Upper lobe of left lung (tissue), 6 donors: ENCODE measurements around the gene TRAF3. TPM values are rescaled to one million over a fixed set of nuclear protein-coding genes. Genes with fewer than 3 reads are reported as not detected.
A peak's percentile ranks its signal among the peaks of the same experiment; 100 is the strongest.

Experiments
- ATAC-seq, 2 donors: fragments of 200-7000 bp; cut with Tn5 transposase; one replicate each; pipeline ENCODE4 v1.9.1; 2022; ENCODE audit warnings: mild to moderate bottlenecking in 2 of 2, moderate library complexity in 2 of 2; ENCODE audit not compliant: low FRiP score in 2 of 2
- DNase-seq, 2 donors: peaks; one replicate each; pipeline ENCODE4 v3.0.0-alpha.2; 2019 to 2020
- H3K27ac ChIP-seq, 4 donors: fragments of 200-600 bp; sonication (generic); one replicate each; pipeline ENCODE4 v1.5.1; 2016 to 2019
- H3K27me3 ChIP-seq, 4 donors: fragments of 200-600 bp; sonication (generic); one replicate each; pipeline ENCODE4 v1.5.1; 2017 to 2019
- H3K36me3 ChIP-seq, 4 donors: fragments of 200-600 bp; sonication (generic); one replicate each; pipeline ENCODE4 v1.5.1; 2016 to 2019
- H3K4me1 ChIP-seq, 4 donors: fragments of 200-600 bp; sonication (generic); one replicate each; pipeline ENCODE4 v1.5.1; 2018 to 2019
- H3K4me3 ChIP-seq, 4 donors: fragments of 200-600 bp; sonication (generic); one replicate each; pipeline ENCODE4 v1.5.1; 2017 to 2019; ENCODE audit warnings: mild to moderate bottlenecking in 2 of 4, moderate library complexity in 1 of 4
- H3K9me3 ChIP-seq, 4 donors: fragments of 200-600 bp; sonication (generic); one replicate each; pipeline ENCODE4 v1.5.1; 2018 to 2019
- CTCF ChIP-seq, 6 experiments: fragments of 450-650 bp in 4 of 6; fragments of 200-600 bp in 2 of 6; sonication (generic) in 2 of 6; IDR thresholded peaks; one replicate each; pipeline ENCODE4 v1.5.1; 2016 to 2019; ENCODE audit warnings: antibody characterized with exemption in 6 of 6
- EP300 ChIP-seq, 4 donors: sonication (generic); formaldehyde crosslinking; IDR thresholded peaks; one replicate each; pipeline ENCODE4 v1.5.1; 2017; ENCODE audit warnings: antibody characterized with exemption in 4 of 4, control low read depth in 2 of 4
- POLR2A ChIP-seq, 4 donors: fragments of 450-650 bp; IDR thresholded peaks; one replicate each; pipeline ENCODE4 v1.5.1; 2016 to 2017; ENCODE audit warnings: antibody characterized with exemption in 4 of 4, mild to moderate bottlenecking in 2 of 4
- POLR2AphosphoS5 ChIP-seq, 2 donors: sonication (generic); formaldehyde crosslinking; IDR thresholded peaks; one replicate each; pipeline ENCODE4 v1.5.1; 2017; ENCODE audit warnings: antibody characterized with exemption in 2 of 2
- WGBS, 2 donors: methylation state at CpG; one replicate each; pipeline ENCODE4 v1.1.5; 2017 to 2018; 5-methylcytosine and 5-hydroxymethylcytosine counted together
- total RNA-seq, 6 donors: library from RNA; depleted of rRNA in 4 of 6; stranded (reverse); fragments of >200 nt in 4 of 6; gene quantifications; one replicate each; pipeline versions ENCODE4 v1.1.0 to v1.2.1, GENCODE V29; 2016 to 2021
- donor health status: DM: no; HTN: no; CAD: no; lungs with moderate emphysema.
- donor health status: DM: no; HTN: yes; CAD: no; lungs with severe emphysema.

TRAF3 gene
- total RNA-seq, 6 donors from 2014 or later, result 14.7 to 45.4 (median 22.1) TPM

GRCh38 chr14:102902523-102903247, 125.4 kb downstream of the TRAF3 start:
- DNase-seq (no peak), ATAC-seq (no peak)
- Histone ChIP-seq H3K36me3 (peaks cover 4 to 53% (median 33%) of the 10 kb centered on the region in 4 donors), H3K4me1 (peaks cover 0 to 16% (median 11%) of the 10 kb centered on the region in 4 donors), H3K27ac (no peak overlapping the region), H3K4me3 (no peak overlapping the region), H3K27me3 (no peaks in the 10 kb centered on the region), H3K9me3 (no peaks in the 10 kb centered on the region)
- WGBS, 2 donors, result 91 to 92% methylated on average over 12 of the region's 12 CpGs
- no peak for TF ChIP-seq POLR2A (IDR thresholded peaks at IDR 0.05)
- no peak for TF ChIP-seq EP300 (IDR thresholded peaks at IDR 0.05)
- TF ChIP-seq CTCF (IDR thresholded peaks at IDR 0.05), result no peak
- TF ChIP-seq POLR2AphosphoS5 (IDR thresholded peaks at IDR 0.05), result no peak

GRCh38 chr14:102903248-102903888, 126.1 kb downstream of the TRAF3 start:
- Histone ChIP-seq H3K27me3 (no peaks in the 10 kb centered on the region), H3K27ac (no peak overlapping the region), H3K9me3 (no peaks in the 10 kb centered on the region), H3K4me1 (peaks cover 0 to 14% (median 9%) of the 10 kb centered on the region in 4 donors), H3K4me3 (no peak overlapping the region), H3K36me3 (peaks cover 4 to 48% (median 32%) of the 10 kb centered on the region in 4 donors)
- TF ChIP-seq CTCF (IDR thresholded peaks at IDR 0.05) (no peak), POLR2A (IDR thresholded peaks at IDR 0.05) (no peak), POLR2AphosphoS5 (IDR thresholded peaks at IDR 0.05) (no peak), EP300 (IDR thresholded peaks at IDR 0.05) (no peak)
- ATAC-seq, result no peak
- DNase-seq, result peak in 1 of 2 donors; percentile 72
- WGBS, 2 donors, result 83 to 87% methylated on average over 29 of the region's 29 CpGs

- WGBS, 2 donors, result 95% methylated on average over 7 of the region's 7 CpGs
- TF ChIP-seq POLR2AphosphoS5 (IDR thresholded peaks at IDR 0.05), result no peak
- no peak for TF ChIP-seq POLR2A (IDR thresholded peaks at IDR 0.05)
- TF ChIP-seq EP300 (IDR thresholded peaks at IDR 0.05), result no peak
- no peak for TF ChIP-seq CTCF (IDR thresholded peaks at IDR 0.05)
- H3K36me3 ChIP-seq, result peaks cover 4 to 46% (median 31%) of the 10 kb centered on the region in 4 donors
Observed at GRCh38 chr14:102903889-102904512, 126.8 kb downstream of the TRAF3 start.

GRCh38 chr14:102905116-102906108, 128.2 kb downstream of the TRAF3 start:
- H3K4me1 ChIP-seq, result peaks cover 0 to 11% (median 8%) of the 10 kb centered on the region in 4 donors

More at GRCh38 chr14:102903889-102904512, 126.8 kb downstream of the TRAF3 start:
- ATAC-seq (no peak), DNase-seq (no peak)
- Histone ChIP-seq H3K9me3 (no peaks in the 10 kb centered on the region), H3K4me1 (peaks cover 0 to 14% (median 8%) of the 10 kb centered on the region in 4 donors), H3K27me3 (no peaks in the 10 kb centered on the region), H3K4me3 (no peak overlapping the region), H3K27ac (no peak overlapping the region)

More at GRCh38 chr14:102905116-102906108, 128.2 kb downstream of the TRAF3 start:
- Histone ChIP-seq H3K9me3 (no peaks in the 10 kb centered on the region), H3K4me3 (no peak overlapping the region), H3K27me3 (no peaks in the 10 kb centered on the region), H3K27ac (no peak overlapping the region), H3K36me3 (peaks cover 4 to 41% (median 31%) of the 10 kb centered on the region in 4 donors)
- no peak for ATAC-seq
- TF ChIP-seq POLR2A (IDR thresholded peaks at IDR 0.05), result no peak
- no peak for TF ChIP-seq CTCF (IDR thresholded peaks at IDR 0.05)
- TF ChIP-seq POLR2AphosphoS5 (IDR thresholded peaks at IDR 0.05), result no peak
- no peak for TF ChIP-seq EP300 (IDR thresholded peaks at IDR 0.05)
- 95 to 97% methylated on average over 31 to 38 of the region's 38 CpGs for WGBS, 2 donors
- DNase-seq, result peak in 1 of 2 donors; percentile 67
